Measurements from ENCODE around the gene ZBTB3. TPM values are rescaled to one million over a fixed set of nuclear protein-coding genes. Genes with fewer than 3 reads are reported as not detected.

The ZBTB3 gene
- total and polyA plus RNA-seq, 3 experiments from 2014 or later = 3.5 to 11.6 (median 9.4) TPM

DNA sequence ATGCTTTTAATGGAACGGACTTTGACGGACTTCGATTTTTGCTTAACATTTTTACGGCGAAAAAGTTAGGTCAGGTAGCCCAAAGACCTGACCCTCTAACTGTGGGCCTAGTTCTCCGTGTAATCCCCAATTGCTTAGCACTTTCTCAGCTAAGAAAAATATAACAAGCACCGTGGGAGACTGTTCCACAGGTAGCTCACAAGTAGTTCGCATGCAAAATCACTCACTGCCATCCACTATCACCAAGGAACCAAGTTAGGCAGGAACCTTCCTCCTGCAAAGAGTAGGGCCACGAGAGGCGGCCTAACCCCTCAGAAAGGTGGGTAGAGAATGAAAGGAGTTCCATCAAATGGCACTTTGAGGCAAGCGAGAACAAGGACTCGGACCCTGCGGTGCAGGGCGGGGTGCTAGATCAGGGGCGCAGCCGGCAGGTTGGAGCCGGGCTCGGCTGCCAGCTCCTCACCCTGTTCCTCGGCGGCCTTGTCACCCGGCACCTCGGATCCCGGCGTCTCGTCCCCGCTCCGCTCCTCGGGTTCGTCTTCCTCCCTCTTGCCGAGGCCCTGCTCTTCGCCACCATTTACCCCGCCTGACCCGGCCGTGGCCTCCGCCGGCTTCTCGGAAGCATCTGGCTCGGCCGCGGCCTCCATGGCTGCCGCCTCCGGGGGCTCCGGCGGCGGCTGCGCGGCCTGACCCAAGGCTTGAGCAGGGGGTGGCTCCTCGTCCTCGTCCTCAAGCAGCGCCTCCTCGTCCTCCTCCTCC is 27.6 kb downstream of the ZBTB3 start:
- Histone ChIP-seq H3K9me3 (ENCODE audit: low read length) (no peaks in the 10 kb centered on the region), H3K27ac (ENCODE audit: low read depth, low read length) (peak overlapping the region; percentile 90), H3K27me3 (ENCODE audit: insufficient read depth, low read length, poor library complexity, severe bottlenecking) (no peaks in the 10 kb centered on the region), H3K36me3 (ENCODE audit: insufficient read depth, low read length) (peaks cover 30% of the 10 kb centered on the region), H3K4me3 (ENCODE audit: low read length) (peak overlapping the region; percentile 63), H3K4me1 (ENCODE audit: insufficient read depth, low read length) (peaks cover 42% of the 10 kb centered on the region)
- ChIA-PET POLR2A (interaction anchor here (0.7 to 4.0 kb wide), 22 partner anchors 8 to 182 kb away, joined by 3 to 70 read pairs (median 6); partner anchors contain the start of genes BSCL2, C11orf98, CSKMT and GNG3), CTCF (interaction anchor here (0.7 to 2.4 kb wide), 10 partner anchors 10 to 184 kb away, joined by 3 to 13 read pairs (median 6); partner anchors contain the start of genes SLC3A2, TMEM179B and ZBTB3)
- H3K27me3 Mint-ChIP-seq = peaks cover 0 to 3% of the 10 kb centered on the region in 2 donors
- peak overlapping the region; percentile 90 to 99 (median 94) for H3K27ac Mint-ChIP-seq
- peak in 1 of 5 donors; percentile 15 for DNase-seq
- H3K9me3 Mint-ChIP-seq = no peaks in the 10 kb centered on the region
- peak overlapping the region; percentile 92 to 99 (median 98) for H3K4me3 Mint-ChIP-seq
- peaks cover 9 to 72% (median 26%) of the 10 kb centered on the region in 3 donors for H3K36me3 Mint-ChIP-seq
- H3K4me1 Mint-ChIP-seq = peaks cover 56 to 69% (median 68%) of the 10 kb centered on the region in 3 donors

DNA sequence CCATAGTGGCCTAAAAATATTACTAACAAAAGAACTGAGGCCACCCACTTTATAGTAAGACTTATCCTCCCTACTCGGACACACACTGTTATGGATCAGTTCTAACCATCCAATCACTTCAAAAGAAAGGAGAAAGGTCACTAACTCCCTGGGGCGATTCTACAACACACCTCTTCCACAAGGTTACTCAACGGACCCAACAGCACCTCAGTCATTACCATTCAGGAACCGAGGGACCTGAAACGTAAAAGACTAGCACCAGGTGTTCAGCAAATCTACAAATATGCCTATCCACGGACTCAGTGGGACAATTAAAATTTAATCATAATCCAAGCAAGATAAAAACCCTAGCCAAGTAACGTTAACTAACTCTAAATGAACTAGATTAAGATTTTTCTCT is 28.3 kb downstream of the ZBTB3 start:
- no peaks in the 10 kb centered on the region for H3K9me3 ChIP-seq (ENCODE audit: low read length)
- no peaks in the 10 kb centered on the region for H3K27me3 ChIP-seq (ENCODE audit: insufficient read depth, low read length, poor library complexity, severe bottlenecking)
- Mint-ChIP-seq H3K9me3 (no peaks in the 10 kb centered on the region), H3K4me1 (peaks cover 57 to 70% (median 69%) of the 10 kb centered on the region in 3 donors), H3K36me3 (peaks cover 14 to 76% (median 31%) of the 10 kb centered on the region in 3 donors), H3K27ac (peak overlapping the region; percentile 90 to 99 (median 94)), H3K4me3 (peak overlapping the region; percentile 92 to 99 (median 98)), H3K27me3 (peaks cover 0 to 3% of the 10 kb centered on the region in 2 donors)
- peak overlapping the region; percentile 63 for H3K4me3 ChIP-seq (ENCODE audit: low read length)
- POLR2A ChIA-PET = interaction anchor here (2.3 to 3.9 kb wide), 4 partner anchors 16 to 129 kb away, joined by 17 to 42 read pairs (median 26); partner anchors contain the start of genes BSCL2, GNG3 and POLR2G
- H3K36me3 ChIP-seq (ENCODE audit: insufficient read depth, low read length) = peaks cover 37% of the 10 kb centered on the region
- no peak for DNase-seq
- H3K4me1 ChIP-seq (ENCODE audit: insufficient read depth, low read length) = peaks cover 38% of the 10 kb centered on the region
- CTCF ChIA-PET = interaction anchor here (0.7 to 2.4 kb wide), 4 partner anchors 28 to 156 kb away, joined by 3 to 9 read pairs (median 4); partner anchors contain the start of gene ZBTB3
- peak overlapping the region; percentile 90 for H3K27ac ChIP-seq (ENCODE audit: low read depth, low read length)

DNA sequence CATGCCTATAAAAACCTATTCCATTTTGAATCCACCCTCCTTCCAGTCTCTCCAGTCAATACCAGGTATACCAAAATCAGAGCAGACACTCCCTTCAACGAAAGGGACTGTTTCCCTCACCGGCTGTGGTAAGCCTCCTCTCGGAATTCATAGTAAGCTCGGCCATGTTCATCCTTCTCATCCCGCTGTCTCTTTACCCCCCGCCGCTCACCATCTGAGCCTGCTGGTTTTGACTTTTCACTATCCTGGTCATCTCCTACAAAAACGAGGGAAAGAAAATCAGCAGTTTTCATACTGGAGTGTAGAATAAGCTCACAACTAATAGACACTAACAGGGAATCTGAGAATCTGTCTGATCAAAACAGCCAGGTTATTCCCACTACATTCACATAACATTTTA is 29.8 kb downstream of the ZBTB3 start:
- H3K4me3 Mint-ChIP-seq = peak overlapping the region; percentile 92 to 99 (median 98)
- H3K27ac Mint-ChIP-seq = peak overlapping the region; percentile 44 to 97 (median 76)
- peaks cover 49% of the 10 kb centered on the region for H3K36me3 ChIP-seq (ENCODE audit: insufficient read depth, low read length)
- ChIA-PET CTCF (interaction anchor here (1.1 to 2.8 kb wide), 3 partner anchors 9 to 62 kb away, joined by 3 to 10 read pairs (median 3); partner anchors contain the start of genes BSCL2 and GNG3), POLR2A (interaction anchor here (0.7 to 1.7 kb wide), 3 partner anchors 62 to 739 kb away, joined by 3 to 4 read pairs (median 4); no protein-coding TSS in a partner anchor)
- H3K9me3 ChIP-seq (ENCODE audit: low read length) = no peaks in the 10 kb centered on the region
- H3K4me1 ChIP-seq (ENCODE audit: insufficient read depth, low read length) = peaks cover 32% of the 10 kb centered on the region
- H3K27me3 Mint-ChIP-seq = peaks cover 0 to 3% of the 10 kb centered on the region in 2 donors
- H3K36me3 Mint-ChIP-seq = peaks cover 24 to 87% (median 38%) of the 10 kb centered on the region in 3 donors
- H3K27ac ChIP-seq (ENCODE audit: low read depth, low read length) = no peak overlapping the region
- DNase-seq = no peak
- H3K9me3 Mint-ChIP-seq = no peaks in the 10 kb centered on the region
- H3K4me3 ChIP-seq (ENCODE audit: low read length) = peak overlapping the region; percentile 63
- peaks cover 55 to 70% (median 69%) of the 10 kb centered on the region in 3 donors for H3K4me1 Mint-ChIP-seq
- no peaks in the 10 kb centered on the region for H3K27me3 ChIP-seq (ENCODE audit: insufficient read depth, low read length, poor library complexity, severe bottlenecking)

DNA sequence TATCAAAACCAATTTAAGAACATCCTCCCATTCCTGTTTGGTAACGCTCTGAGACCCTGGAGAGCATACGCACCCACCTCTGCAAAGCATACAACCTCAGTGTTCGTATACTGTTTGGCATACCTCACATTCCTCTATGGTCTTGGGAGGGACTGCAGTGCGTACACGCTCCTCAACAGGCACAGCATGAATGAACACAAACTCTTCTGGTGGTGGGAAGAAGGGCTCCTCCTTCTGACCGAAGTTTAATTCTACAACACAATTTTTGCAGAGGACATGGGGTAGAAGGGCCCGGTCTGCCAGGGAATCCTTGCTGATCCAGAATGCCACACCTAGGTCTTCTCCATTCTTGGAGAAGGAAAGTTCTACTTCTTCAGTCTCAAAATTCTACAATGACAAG is 32.0 kb downstream of the ZBTB3 start:
- no peak overlapping the region for H3K4me3 ChIP-seq (ENCODE audit: low read length)
- Mint-ChIP-seq H3K36me3 (peaks cover 30 to 86% (median 45%) of the 10 kb centered on the region in 3 donors), H3K27me3 (no peaks in the 10 kb centered on the region), H3K4me3 (peak overlapping the region in 1 of 7 donors; percentile 84), H3K9me3 (no peaks in the 10 kb centered on the region), H3K4me1 (peaks cover 49 to 79% (median 66%) of the 10 kb centered on the region in 3 donors), H3K27ac (peak overlapping the region in 4 of 8 donors; percentile 34 to 73 (median 70))
- no peak overlapping the region for H3K27ac ChIP-seq (ENCODE audit: low read depth, low read length)
- H3K4me1 ChIP-seq (ENCODE audit: insufficient read depth, low read length) = peaks cover 32% of the 10 kb centered on the region
- DNase-seq = no peak
- CTCF ChIA-PET = no interaction called here
- no peaks in the 10 kb centered on the region for H3K9me3 ChIP-seq (ENCODE audit: low read length)
- peaks cover 63% of the 10 kb centered on the region for H3K36me3 ChIP-seq (ENCODE audit: insufficient read depth, low read length)
- POLR2A ChIA-PET = no interaction called here
- no peaks in the 10 kb centered on the region for H3K27me3 ChIP-seq (ENCODE audit: insufficient read depth, low read length, poor library complexity, severe bottlenecking)

DNA sequence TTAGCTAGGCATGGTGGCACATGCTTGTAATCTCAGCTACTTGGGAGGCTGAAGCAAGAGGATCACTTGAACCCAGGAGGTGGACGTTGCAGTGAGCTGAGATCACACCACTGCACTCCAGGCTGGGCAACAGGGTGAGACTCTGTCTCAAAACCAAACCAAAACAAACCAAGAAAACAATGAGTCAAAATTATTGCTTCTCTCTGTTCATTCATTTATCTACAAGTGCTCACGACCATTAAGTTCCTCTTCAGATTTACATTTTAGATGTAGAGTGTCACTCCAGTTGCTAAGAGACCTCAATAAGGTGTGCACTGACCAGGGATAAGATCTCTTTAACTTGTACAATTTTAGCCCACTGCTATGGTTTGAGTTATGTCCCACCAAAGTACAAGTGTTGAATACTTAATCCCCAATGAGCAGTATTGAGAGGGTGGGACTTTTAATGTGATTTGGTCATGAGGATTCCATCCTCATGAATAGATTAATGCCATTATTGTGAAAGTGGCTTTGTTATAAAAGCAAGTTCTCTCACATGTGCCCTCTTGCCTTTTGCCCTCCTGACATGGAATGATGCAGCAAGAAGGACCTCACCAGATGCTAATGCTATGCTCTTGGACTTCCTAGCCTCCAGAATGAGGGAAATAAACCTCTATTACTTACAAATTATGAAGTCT is 34.5 kb downstream of the ZBTB3 start:
- H3K27ac ChIP-seq (ENCODE audit: low read depth, low read length) = no peak overlapping the region
- Mint-ChIP-seq H3K9me3 (no peaks in the 10 kb centered on the region), H3K4me1 (peaks cover 38 to 72% (median 50%) of the 10 kb centered on the region in 3 donors), H3K36me3 (peaks cover 29 to 96% (median 51%) of the 10 kb centered on the region in 3 donors), H3K27me3 (no peaks in the 10 kb centered on the region), H3K27ac (peak overlapping the region; percentile 26 to 86 (median 62)), H3K4me3 (peak overlapping the region in 1 of 7 donors; percentile 21)
- ChIA-PET CTCF (interaction anchor here (1.3 kb wide), 1 partner anchor 10 kb away, joined by 3 read pairs; no protein-coding TSS in a partner anchor), POLR2A (no interaction called here)
- no peak overlapping the region for H3K4me3 ChIP-seq (ENCODE audit: low read length)
- H3K9me3 ChIP-seq (ENCODE audit: low read length) = no peaks in the 10 kb centered on the region
- H3K36me3 ChIP-seq (ENCODE audit: insufficient read depth, low read length) = peaks cover 87% of the 10 kb centered on the region
- no peaks in the 10 kb centered on the region for H3K27me3 ChIP-seq (ENCODE audit: insufficient read depth, low read length, poor library complexity, severe bottlenecking)
- no peak for DNase-seq
- peaks cover 16% of the 10 kb centered on the region for H3K4me1 ChIP-seq (ENCODE audit: insufficient read depth, low read length)

DNA sequence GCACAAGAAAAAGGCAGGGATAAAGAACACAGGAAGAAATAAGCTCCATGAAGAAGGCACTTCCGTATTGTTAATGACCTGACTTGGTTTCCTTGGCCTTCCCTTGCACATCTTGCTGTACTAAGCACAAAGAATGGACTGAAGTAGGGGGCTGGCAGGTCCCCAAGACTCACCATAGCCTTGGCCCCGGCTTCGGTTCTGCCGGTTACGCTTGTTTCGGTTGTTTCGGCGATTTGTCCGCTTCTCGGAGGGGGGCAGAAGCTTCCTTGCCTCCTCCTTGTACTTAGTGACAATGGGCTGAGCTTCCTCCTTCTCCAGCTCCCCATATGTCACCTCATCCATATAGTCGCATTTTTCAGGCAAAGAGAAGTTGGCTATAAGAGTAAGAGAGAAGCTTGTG is 37.1 kb downstream of the ZBTB3 start:
- H3K4me3 ChIP-seq (ENCODE audit: low read length) = no peak overlapping the region
- H3K27me3 Mint-ChIP-seq = no peaks in the 10 kb centered on the region
- H3K36me3 ChIP-seq (ENCODE audit: insufficient read depth, low read length) = peaks cover 76% of the 10 kb centered on the region
- ChIA-PET POLR2A (interaction anchor here (1.1 kb wide), 1 partner anchor 10 kb away, joined by 3 read pairs; the partner anchor contains the start of gene HNRNPUL2), CTCF (interaction anchor here (2.3 kb wide), 1 partner anchor 10 kb away, joined by 7 read pairs; the partner anchor contains the start of gene HNRNPUL2)
- H3K36me3 Mint-ChIP-seq = peaks cover 28 to 94% (median 32%) of the 10 kb centered on the region in 3 donors
- peaks cover 32 to 67% (median 48%) of the 10 kb centered on the region in 3 donors for H3K4me1 Mint-ChIP-seq
- no peak overlapping the region for H3K27ac ChIP-seq (ENCODE audit: low read depth, low read length)
- H3K9me3 ChIP-seq (ENCODE audit: low read length) = no peaks in the 10 kb centered on the region
- H3K27me3 ChIP-seq (ENCODE audit: insufficient read depth, low read length, poor library complexity, severe bottlenecking) = no peaks in the 10 kb centered on the region
- H3K4me3 Mint-ChIP-seq = no peak overlapping the region
- H3K4me1 ChIP-seq (ENCODE audit: insufficient read depth, low read length) = peaks cover 4% of the 10 kb centered on the region
- peak overlapping the region in 4 of 8 donors; percentile 15 to 84 (median 39) for H3K27ac Mint-ChIP-seq
- H3K9me3 Mint-ChIP-seq = no peaks in the 10 kb centered on the region
- no peak for DNase-seq

DNA sequence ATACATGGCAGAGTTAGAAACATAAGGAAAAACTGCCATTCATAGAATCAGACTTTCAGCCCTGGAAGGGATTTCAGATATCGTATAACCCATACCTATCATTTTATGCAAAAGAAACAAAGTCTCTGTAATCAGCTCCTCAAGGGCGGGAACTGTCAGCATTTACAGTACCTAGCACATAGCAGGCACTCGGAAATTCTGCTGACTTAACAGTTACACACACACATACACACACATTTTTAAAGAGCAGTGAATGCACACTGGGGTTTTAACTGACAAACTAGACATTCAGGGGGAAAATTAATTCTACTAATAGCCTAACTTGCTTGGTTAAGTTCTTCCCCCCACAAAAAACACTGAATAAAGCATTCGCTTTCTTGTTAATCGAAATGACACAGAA is 37.8 kb downstream of the ZBTB3 start:
- H3K36me3 ChIP-seq (ENCODE audit: insufficient read depth, low read length) = peaks cover 76% of the 10 kb centered on the region
- H3K27me3 ChIP-seq (ENCODE audit: insufficient read depth, low read length, poor library complexity, severe bottlenecking) = no peaks in the 10 kb centered on the region
- Mint-ChIP-seq H3K36me3 (peaks cover 28 to 93% (median 29%) of the 10 kb centered on the region in 3 donors), H3K9me3 (no peaks in the 10 kb centered on the region), H3K27ac (peak overlapping the region in 4 of 8 donors; percentile 23 to 45 (median 26)), H3K4me3 (no peak overlapping the region), H3K27me3 (no peaks in the 10 kb centered on the region), H3K4me1 (peaks cover 31 to 61% (median 42%) of the 10 kb centered on the region in 3 donors)
- ChIA-PET CTCF (interaction anchor here (1.3 to 2.3 kb wide), 2 partner anchors 8 to 11 kb away, joined by 3 to 7 read pairs; partner anchors contain the start of gene HNRNPUL2), POLR2A (interaction anchor here (1.1 to 1.2 kb wide), 2 partner anchors 11 to 44 kb away, joined by 3 read pairs; partner anchors contain the start of genes HNRNPUL2 and LBHD1)
- no peak for DNase-seq
- H3K27ac ChIP-seq (ENCODE audit: low read depth, low read length) = no peak overlapping the region
- H3K4me3 ChIP-seq (ENCODE audit: low read length) = no peak overlapping the region
- H3K9me3 ChIP-seq (ENCODE audit: low read length) = no peaks in the 10 kb centered on the region
- peaks cover 4% of the 10 kb centered on the region for H3K4me1 ChIP-seq (ENCODE audit: insufficient read depth, low read length)

Measured in CD8-positive, alpha-beta memory T cell (primary cell).